ENCODE measurements around the gene APOA4. TPM values are rescaled to one million over a fixed set of nuclear protein-coding genes. Genes with fewer than 3 reads are reported as not detected.

The APOA4 gene
- total and polyA plus RNA-seq, 9 of the 15 experiments (the other 6 are each of a cell fraction or from before 2014, with no cell fraction given): 0.07 TPM; not detected in 8

DNA sequence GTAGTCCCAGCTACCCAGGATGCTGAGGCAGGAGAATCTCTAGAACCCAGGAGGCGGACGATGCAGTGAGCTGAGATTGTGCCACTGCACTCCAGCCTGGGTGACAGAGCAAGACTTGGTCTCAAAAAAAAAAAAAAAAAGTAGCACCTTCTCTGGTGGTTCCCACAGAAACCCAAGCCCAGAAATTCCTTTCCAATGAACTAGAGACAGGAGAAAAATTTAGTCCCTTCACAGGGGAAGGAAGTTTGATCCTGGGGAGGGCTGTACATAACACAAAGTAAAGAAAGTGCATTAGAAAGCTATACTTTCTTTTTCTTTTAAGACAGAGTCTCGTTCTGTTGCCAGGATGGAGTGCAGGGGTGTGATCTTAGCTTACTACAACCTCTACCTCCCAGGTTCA, 39.8 kb upstream of the APOA4 start:
- no peak overlapping the region for H2AFZ ChIP-seq (ENCODE audit: low read depth, low read length)
- CTCF ChIA-PET (ENCODE audit: low intra/inter-chr PET ratio): no interaction called here
- FAIRE-seq: no peak
- TF ChIP-seq, protein P1, sequence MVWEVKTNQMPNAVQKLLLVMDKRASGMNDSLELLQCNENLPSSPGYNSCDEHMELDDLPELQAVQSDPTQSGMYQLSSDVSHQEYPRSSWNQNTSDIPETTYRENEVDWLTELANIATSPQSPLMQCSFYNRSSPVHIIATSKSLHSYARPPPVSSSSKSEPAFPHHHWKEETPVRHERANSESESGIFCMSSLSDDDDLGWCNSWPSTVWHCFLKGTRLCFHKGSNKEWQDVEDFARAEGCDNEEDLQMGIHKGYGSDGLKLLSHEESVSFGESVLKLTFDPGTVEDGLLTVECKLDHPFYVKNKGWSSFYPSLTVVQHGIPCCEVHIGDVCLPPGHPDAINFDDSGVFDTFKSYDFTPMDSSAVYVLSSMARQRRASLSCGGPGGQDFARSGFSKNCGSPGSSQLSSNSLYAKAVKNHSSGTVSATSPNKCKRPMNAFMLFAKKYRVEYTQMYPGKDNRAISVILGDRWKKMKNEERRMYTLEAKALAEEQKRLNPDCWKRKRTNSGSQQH (CRISPR knock-in tag; IDR thresholded peaks at IDR 0.05): no peak
- TF ChIP-seq KLF13 (tag; IDR thresholded peaks at IDR 0.05; ENCODE audit: borderline replicate concordance, low read depth) (no peak), TOE1 (IDR thresholded peaks at IDR 0.05; ENCODE audit: borderline replicate concordance) (no peak), TOE1 (CRISPR knock-in tag; IDR thresholded peaks at IDR 0.05; ENCODE audit: borderline replicate concordance, low read depth) (no peak), MCM3 (IDR thresholded peaks at IDR 0.05) (no peak), MTA3 (IDR thresholded peaks at IDR 0.05; ENCODE audit: borderline replicate concordance) (no peak), CAMTA2 (CRISPR knock-in tag; conservative IDR thresholded peaks at IDR 0.05) (no peak), ZNF165 (CRISPR knock-in tag; IDR thresholded peaks at IDR 0.05; ENCODE audit: borderline replicate concordance) (no peak), SIRT6 (IDR thresholded peaks at IDR 0.05; ENCODE audit: low read depth, low read length) (no peak)
- TF ChIP-seq, protein P2, sequence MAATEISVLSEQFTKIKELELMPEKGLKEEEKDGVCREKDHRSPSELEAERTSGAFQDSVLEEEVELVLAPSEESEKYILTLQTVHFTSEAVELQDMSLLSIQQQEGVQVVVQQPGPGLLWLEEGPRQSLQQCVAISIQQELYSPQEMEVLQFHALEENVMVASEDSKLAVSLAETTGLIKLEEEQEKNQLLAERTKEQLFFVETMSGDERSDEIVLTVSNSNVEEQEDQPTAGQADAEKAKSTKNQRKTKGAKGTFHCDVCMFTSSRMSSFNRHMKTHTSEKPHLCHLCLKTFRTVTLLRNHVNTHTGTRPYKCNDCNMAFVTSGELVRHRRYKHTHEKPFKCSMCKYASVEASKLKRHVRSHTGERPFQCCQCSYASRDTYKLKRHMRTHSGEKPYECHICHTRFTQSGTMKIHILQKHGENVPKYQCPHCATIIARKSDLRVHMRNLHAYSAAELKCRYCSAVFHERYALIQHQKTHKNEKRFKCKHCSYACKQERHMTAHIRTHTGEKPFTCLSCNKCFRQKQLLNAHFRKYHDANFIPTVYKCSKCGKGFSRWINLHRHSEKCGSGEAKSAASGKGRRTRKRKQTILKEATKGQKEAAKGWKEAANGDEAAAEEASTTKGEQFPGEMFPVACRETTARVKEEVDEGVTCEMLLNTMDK (IDR thresholded peaks at IDR 0.05; ENCODE audit: borderline replicate concordance, insufficient read depth, low read depth, low read length, poor library complexity, severe bottlenecking): no peak
- TF ChIP-seq, protein P3, sequence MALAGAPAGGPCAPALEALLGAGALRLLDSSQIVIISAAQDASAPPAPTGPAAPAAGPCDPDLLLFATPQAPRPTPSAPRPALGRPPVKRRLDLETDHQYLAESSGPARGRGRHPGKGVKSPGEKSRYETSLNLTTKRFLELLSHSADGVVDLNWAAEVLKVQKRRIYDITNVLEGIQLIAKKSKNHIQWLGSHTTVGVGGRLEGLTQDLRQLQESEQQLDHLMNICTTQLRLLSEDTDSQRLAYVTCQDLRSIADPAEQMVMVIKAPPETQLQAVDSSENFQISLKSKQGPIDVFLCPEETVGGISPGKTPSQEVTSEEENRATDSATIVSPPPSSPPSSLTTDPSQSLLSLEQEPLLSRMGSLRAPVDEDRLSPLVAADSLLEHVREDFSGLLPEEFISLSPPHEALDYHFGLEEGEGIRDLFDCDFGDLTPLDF (CRISPR knock-in tag; IDR thresholded peaks at IDR 0.05): no peak

More for the DNA sequence above, 39.8 kb upstream of the APOA4 start:
- POLR2A ChIA-PET: interaction anchor here (0.6 to 0.7 kb wide), 2 partner anchors 13 to 233 kb away, joined by 3 read pairs; no protein-coding TSS in a partner anchor
- Histone ChIP-seq H3K27me3 (ENCODE audit: control insufficient read depth in 2 of 2, insufficient read depth in 2 of 2, low read length in 2 of 2) (no peaks in the 10 kb centered on the region), H4K20me1 (replicated peaks; ENCODE audit: control insufficient read depth, insufficient read depth, low read length) (no peaks in the 10 kb centered on the region), H3K4me2 (ENCODE audit: insufficient read depth, low read length) (no peak overlapping the region), H3K9me1 (ENCODE audit: control insufficient read depth, insufficient read depth, low read length) (no peaks in the 10 kb centered on the region), H3K36me3 (ENCODE audit: control insufficient read depth, insufficient read depth, low read length) (peaks cover 74% of the 10 kb centered on the region), H3K9ac (ENCODE audit: insufficient read depth in 1 of 2, low read depth in 2 of 2, low read length in 2 of 2) (no peak overlapping the region), H3K79me2 (ENCODE audit: control insufficient read depth, insufficient read depth, low read length) (no peaks in the 10 kb centered on the region), H3K4me1 (replicated peaks in 1 of 2; ENCODE audit: control insufficient read depth in 2 of 2, insufficient read depth in 2 of 2, low read length in 2 of 2) (peaks cover 5 to 12% of the 10 kb centered on the region in 2 experiments; a peak in 4 of 5 replicates), H3K9me3 (replicated peaks; ENCODE audit: control insufficient read depth, insufficient read depth, low read depth, low read length) (no peaks in the 10 kb centered on the region), H3K27ac (ENCODE audit: extremely low read depth, low read depth, low read length) (no peak overlapping the region), H3K4me3 (no peak overlapping the region)
- DNase-seq (ENCODE audit: extremely low read depth in 1 of 4, low spot score in 3 of 4) (no peak), ATAC-seq (no peak)
- in situ Hi-C loops (cut with MboI): no loop called here
- WGBS (ENCODE audit: insufficient coverage, low coverage, missing lambda C conversion rate): 92% methylated on average over 3 of the region's 3 CpGs
- BruUV-seq (replicated peaks): no TSS peak
- intact Hi-C loops (cut with micrococcal nuclease): no loop called here
